ENCODE measurements around the gene DNAH3.
"Not testable (repeated sequence)": the region's sequence is repeated elsewhere in the genome, so short reads cannot be mapped to it uniquely, and the experiment has no call there.

DNAH3 gene

DNA sequence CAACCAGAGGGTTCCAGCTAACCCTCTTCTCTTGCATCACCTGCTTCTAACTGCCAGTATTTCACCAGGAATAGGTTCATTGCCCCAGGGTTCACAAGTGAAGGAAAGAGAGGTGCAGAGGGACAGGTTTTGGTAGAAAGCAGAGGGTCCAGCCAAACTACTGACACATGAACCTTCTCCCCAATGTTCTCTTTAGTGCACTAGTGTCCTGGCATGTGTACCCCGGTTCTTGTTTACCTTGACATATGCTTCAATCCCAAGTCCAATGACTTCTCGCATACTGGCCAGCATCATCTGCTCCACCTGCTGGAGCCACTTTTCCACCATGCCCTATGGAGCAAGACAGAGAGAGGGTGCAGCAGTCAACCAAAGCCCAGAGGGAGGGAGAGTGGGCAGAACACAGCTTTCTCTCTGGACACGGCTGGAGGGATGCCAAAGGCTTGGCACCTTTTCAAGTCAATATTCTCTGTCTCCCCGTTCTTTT lies 90.6 kb downstream of the DNAH3 start:
- no peak for DNase-seq

DNA sequence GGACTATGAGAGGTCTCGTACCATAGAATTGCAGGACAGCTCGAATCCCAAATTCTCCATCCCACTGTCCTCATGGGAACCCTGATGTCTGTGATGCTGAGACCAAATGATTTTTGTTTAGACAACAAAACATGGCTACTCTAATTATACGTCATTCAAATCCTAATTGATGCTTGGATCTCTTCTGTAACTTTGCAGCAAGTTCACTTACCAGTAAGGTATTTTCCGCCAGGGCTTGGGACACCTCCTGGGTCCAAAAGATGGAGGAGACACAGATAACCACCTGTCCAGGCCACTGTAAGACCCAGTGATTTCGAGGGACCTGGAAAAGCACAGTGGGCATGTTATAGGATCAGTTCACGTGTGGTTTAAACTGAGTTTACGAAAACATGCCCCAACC lies 92.8 kb downstream of the DNAH3 start:
- DNase-seq: no peak

DNA sequence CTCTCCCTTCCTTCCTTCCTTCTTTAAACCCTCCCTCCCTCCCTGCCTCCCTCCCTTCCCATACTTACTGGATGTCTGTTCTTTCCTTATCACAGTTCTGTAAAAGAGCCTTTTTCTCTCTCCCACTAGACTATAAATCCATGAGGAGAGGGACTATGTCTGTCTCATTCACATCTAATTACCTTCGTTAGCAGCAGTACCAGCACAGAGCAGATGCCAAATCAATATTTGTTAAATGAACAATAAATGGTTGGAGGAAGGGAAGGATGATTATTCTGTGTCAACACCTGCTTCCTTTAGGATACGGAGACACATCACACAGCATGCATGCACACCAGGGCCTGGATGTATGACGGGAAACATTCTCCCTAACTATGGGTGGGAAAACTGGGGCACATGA lies 94.2 kb downstream of the DNAH3 start:
- DNase-seq: no peak

GRCh38 chr16:21055738-21056137 lies 94.9 kb downstream of the DNAH3 start:
- DNase-seq: not testable (repeated sequence)

DNA sequence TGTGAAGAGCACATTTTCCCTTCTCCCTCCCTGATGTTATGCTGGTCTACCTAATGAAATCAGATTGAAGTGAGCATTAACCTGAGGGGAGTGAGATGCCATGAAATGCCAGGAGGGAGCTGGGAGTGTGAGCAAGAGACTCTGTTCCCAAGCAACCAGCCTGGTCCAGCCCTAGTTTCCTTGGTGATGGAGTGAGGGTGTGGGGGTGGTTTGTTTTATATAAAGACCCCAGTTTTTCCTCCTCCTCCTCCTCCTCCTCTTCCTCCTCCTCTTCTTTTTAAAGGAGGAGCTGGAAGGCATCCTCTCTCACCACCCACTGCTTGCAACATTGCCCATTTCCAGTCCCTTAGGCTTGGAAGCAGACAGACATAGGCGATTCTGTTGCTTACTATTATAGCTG lies 97.1 kb downstream of the DNAH3 start:
- no peak for DNase-seq

GRCh38 chr16:21048091-21048912 lies 102.3 kb downstream of the DNAH3 start:
- DNase-seq: not testable (repeated sequence)

DNA sequence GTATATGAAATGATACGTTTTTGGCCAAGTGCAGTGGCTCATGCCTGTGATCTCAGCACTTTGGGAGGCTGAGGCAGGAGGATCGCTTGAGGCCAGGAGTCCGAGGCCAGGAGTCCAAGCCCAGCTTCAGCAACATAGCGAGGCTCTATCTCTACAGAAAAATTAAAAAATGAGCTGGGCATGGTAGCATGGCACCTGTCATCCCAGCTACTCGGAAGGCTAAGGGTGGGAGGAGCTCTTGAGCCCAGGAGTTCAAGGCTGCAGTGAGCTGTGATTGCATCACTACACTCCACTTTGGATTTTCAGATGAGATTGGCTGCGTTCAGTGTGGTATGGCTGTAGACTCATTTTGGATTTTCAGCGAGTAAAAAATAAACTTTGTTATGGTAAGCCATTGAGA lies 112.4 kb downstream of the DNAH3 start:
- DNase-seq: no peak

DNA sequence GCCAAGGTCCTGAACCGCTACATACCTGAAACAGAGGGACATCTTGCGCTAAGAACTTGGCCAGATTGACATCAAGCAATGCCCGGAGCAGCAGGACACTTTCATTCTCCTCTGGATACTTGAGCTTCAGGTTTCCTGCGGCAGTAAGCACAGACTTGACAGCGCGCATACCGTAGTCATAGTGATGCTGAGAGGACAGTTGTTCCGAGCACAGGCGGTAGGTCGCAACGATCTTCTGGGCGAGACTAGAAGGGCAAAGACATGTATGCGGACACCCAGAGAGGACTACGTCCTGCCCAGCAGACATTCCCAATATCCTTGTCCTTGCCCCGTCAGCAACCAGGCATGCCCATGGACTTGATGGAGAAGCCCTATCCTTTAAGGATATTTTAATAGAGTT lies 112.9 kb downstream of the DNAH3 start:
- DNase-seq: no peak

GRCh38 chr16:21037168-21037567 lies 113.5 kb downstream of the DNAH3 start:
- no peak for DNase-seq

DNA sequence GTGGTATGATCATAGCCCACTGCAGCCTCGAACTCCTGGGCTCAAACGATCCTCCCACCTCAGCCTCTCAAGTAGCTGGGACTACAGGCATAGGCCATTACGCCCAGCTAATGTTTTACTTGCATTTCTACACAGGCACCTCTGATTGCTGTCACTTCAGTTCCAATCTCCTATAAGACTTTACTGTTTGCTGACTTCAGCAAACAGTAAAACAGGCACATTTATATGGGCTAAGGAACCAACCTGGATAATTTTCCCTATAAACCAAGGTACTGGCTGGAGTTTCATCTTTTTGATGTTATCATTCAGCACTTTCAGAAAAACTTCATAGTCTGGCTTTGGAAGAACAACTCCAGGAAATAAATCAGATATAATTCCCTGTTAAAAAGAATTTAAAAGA lies 114.2 kb downstream of the DNAH3 start:
- no peak for DNase-seq

DNA sequence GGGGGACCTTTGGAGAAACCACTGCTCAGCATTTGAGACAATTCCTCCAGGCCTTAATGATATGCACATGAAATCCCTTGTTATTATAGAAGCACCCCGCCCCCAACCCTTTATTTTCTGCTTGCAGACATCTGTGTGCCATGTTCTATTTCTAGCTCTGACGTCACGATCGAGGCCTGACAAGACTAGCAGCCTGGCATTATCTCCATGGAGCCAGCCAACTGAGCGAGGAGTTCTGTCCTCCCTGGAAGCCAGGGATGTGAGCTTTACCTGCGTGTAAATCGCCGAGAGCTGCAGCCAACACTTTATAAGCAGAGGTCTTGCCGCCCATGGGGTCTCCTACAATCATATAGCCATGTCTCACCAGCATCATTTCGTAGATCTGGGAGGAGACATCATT lies 116.9 kb downstream of the DNAH3 start:
- no peak for DNase-seq

DNA sequence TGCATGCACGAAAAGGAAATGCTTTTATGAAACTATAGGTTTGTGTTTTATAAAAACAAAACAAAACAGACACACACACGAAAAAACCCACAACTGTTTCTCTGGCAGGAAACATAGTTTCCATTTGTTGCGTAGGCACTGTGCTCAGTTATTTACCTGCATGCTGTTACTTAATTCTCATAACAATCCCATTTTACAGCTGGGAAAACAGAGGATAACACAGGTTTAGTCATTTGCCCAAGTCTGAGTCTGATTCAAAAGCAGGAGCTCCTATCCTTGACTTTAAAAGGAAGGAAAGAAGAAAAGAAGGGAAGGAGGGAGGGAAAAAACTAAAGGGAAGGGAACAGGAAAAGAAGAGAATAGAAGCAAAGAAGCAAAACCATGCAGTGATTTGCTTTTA lies 117.4 kb downstream of the DNAH3 start:
- no peak for DNase-seq

GRCh38 chr16:21028728-21029127 lies 121.9 kb downstream of the DNAH3 start:
- DNase-seq: no peak

GRCh38 chr16:21026846-21027245 lies 123.8 kb downstream of the DNAH3 start:
- no peak for DNase-seq

DNA sequence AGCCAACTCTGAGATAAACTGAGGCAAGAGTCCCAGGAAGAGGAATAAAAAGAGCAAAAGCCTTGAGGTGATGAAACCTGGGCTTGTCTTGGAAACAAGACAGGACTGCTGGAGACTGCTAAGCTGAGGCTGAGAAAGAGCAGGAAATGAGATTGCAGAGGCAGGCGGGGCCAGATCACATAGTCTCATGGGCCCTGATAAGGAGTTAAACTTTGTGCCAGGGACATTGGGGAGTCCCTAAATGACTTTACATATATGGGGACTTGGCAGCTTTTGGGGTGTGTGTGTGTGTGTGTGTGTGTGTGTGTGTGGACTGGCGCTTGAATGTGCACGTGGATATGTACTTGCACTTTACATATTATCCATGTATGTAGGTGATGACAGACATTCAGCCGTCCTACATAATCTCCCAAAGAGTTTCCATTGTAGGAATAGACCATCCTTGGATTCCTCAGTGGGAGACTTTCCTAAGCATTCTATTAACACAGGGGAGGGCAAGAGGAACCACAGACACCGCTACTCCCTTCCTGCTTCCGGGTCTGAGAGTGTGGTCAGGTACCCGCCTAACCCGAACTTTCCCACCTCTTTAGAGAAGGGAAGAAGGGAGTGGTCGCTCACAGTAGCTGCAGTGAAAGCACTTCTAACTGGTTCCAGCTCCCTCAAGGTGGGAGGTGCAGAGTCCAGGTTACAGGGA lies 127.0 kb downstream of the DNAH3 start:
- DNase-seq: no peak

DNA sequence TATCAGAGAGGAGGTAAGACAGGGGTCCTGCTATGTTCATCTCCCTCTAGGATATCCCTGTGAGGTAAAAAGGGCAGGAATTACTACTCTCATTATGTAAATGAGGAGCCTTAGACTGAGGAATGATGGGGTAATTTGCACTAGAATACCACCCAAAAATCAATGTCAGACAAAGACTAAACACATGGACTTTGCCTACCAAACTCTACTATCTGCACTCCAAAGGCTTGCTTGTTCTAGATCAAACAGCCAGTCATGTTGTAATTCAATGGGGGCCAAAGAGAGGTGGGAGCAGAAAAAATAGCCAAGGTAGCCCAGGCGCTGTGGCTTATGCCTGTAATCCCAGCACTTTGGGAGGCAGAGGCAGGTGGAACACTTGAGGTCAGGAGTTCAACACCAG lies 129.3 kb downstream of the DNAH3 start:
- DNase-seq: no peak

GRCh38 chr16:21009815-21010214 lies 140.8 kb downstream of the DNAH3 start:
- no peak for DNase-seq

DNA sequence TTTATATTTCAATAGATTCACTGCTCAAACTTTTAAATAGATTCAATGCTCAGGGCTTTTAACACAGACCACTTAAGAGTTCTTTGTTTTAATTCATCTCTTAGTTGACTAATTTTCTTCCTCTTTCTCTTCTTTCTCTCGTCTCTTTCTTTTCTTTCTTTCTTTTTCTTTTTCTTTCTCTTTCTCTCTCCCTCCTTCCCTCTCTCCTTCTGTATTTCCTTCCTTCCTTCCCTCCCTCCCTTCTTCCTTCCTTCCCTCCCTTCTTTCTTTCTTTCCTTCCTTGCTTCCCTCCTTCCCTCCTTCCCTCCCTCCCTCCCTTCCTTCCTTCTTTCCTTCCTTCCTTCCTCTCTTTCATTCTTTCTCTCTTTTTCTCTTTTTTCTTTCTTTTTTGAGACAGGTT lies 145.6 kb downstream of the DNAH3 start:
- DNase-seq: no peak

DNA sequence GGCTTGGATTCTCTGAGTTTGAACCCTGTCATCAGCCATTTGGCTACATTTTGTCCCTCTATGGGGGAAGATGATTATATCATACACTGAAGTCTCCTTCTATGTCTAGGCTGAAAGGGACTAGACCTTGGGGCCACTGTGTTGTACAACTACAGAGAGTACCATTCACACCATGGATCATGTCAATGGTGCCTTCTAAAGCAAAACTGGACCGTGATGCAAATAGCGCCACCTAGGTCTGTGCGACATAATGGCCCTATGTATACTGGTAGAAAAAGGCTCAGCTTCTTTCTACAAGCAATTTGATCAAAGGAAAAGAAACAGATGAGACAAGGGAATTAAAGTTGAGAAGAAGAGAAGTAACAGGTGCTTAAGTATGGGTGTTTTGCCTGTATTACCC lies 149.4 kb downstream of the DNAH3 start:
- peak in 1 of 2 experiments; percentile 4 for DNase-seq

DNA sequence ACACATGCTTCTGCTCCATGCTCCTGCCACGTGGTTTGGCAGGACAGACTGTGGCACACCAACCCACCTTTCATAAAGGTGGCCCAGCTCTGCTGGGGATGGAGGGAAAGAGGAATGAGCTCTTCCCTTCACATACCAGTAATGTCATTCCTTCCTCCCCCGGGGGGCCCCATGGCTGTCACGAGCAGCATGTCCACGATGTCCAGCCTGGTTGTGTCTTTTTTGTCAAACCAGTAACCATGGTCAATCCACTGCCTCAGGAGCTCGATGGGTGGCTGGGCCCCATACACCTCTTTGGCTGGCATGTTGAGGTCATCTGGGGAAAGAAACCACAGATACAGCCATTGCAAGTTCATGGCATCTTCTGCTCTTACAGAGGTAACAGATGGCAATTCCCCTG lies 153.5 kb downstream of the DNAH3 start:
- DNase-seq: no peak

DNA sequence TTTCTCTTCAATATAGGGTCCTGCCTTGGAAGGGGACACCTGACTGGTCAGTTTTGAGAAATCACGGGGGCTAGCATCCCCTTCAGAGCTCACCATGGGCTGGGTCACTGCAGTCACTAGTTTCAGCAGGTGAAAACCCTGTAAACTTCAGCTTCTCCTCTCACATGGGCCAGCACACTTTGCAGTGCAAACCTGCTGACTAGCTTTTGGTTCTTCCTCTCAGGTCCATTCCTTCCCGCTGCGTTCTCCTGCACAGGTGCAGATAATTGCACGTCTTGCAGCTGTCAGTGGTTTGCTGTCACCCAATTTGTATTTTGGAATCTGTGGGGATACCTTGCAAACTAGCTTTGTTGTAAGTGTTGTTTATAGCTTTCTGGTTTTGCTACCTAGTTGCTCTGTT lies 154.9 kb downstream of the DNAH3 start:
- no peak for DNase-seq

- not testable (repeated sequence) for DNase-seq
Observed at GRCh38 chr16:20989496-20990070, 161.1 kb downstream of the DNAH3 start.

GRCh38 chr16:20987049-20987448 lies 163.6 kb downstream of the DNAH3 start:
- DNase-seq: no peak

GRCh38 chr16:20984019-20984418 lies 166.6 kb downstream of the DNAH3 start:
- DNase-seq: no peak

Data from stimulated activated CD4-positive, alpha-beta T cell treated with anti-CD3 and anti-CD28 coated beads, Interleukin-4, amount 100 ng/mL, for 4 hours (primary cell).